Body of pancreas (tissue), 4 donors: ENCODE results near the gene PKNOX2. TPM values are rescaled to one million over a fixed set of nuclear protein-coding genes. Genes with fewer than 3 reads are reported as not detected.

Experiments used
- ATAC-seq: fragments of 150-250 bp; one replicate; pipeline ENCODE4 v1.9.1; 2016
- DNase-seq, 4 donors: peaks; one replicate each; pipeline ENCODE4 v3.0.0-alpha.2; 2019
- H3K27ac ChIP-seq, 4 donors: fragments of 200-600 bp; sonication (generic); 1 replicate in 3 of 4; 2 replicates in 1 of 4; pipeline versions ENCODE4 v1.5.1 to v1.6.1; 2016 to 2019; ENCODE audit warnings: mild to moderate bottlenecking in 1 of 4, mixed read lengths in 1 of 4, moderate library complexity in 1 of 4
- H3K27me3 ChIP-seq, 2 donors: fragments of 200-600 bp; sonication (generic); one replicate each; pipeline ENCODE4 v1.6.0; 2016; ENCODE audit warnings: mild to moderate bottlenecking in 1 of 2
- H3K36me3 ChIP-seq, 2 donors: fragments of 200-600 bp; sonication (generic); replicated peaks in 1 of 2; 2 replicates each; pipeline ENCODE4 v1.5.1; 2016; ENCODE audit warnings: low read depth in 2 of 2; ENCODE audit not compliant: insufficient read depth in 1 of 2
- H3K4me1 ChIP-seq: fragments of 200-600 bp; sonication (generic); one replicate; pipeline ENCODE4 v1.6.0; 2016
- H3K4me3 ChIP-seq, 2 donors: fragments of 200-600 bp; sonication (generic); 1 replicate in 1 of 2; 2 replicates in 1 of 2; pipeline ENCODE4 v1.5.1; 2016 to 2019
- H3K9me3 ChIP-seq, 3 donors: fragments of 200-600 bp; sonication (generic); 1 replicate in 2 of 3; 2 replicates in 1 of 3; pipeline ENCODE4 v1.5.1; 2016
- CTCF ChIP-seq, 7 experiments: fragments of 450-650 bp in 4 of 7; fragments of 200-600 bp in 3 of 7; sonication (generic) in 3 of 7; IDR thresholded peaks; one replicate each; pipeline ENCODE4 v1.5.1; 2016 to 2019; ENCODE audit warnings: antibody characterized with exemption in 7 of 7
- POLR2A ChIP-seq, 3 donors: fragments of 450-650 bp; IDR thresholded peaks; one replicate each; pipeline ENCODE4 v1.6.1; 2016; ENCODE audit warnings: antibody characterized with exemption in 3 of 3, mild to moderate bottlenecking in 2 of 3
- WGBS, 2 donors: methylation state at CpG; one replicate each; pipeline ENCODE4 v1.1.5; 2017; 5-methylcytosine and 5-hydroxymethylcytosine counted together
- intact Hi-C: fragments of 100-400 bp; cut with DNase I; formaldehyde crosslinking; loops from one replicate; pipeline ENCODE4 v1.15.1; 2023
- total RNA-seq, 2 donors: library from RNA; depleted of rRNA; stranded (reverse); fragments of >200 nt; gene quantifications; one replicate each; pipeline ENCODE4 v1.1.0, GENCODE V29; 2016

The PKNOX2 gene
- total RNA-seq, 2 donors from 2014 or later, result 4.2 to 4.9 TPM

DNA sequence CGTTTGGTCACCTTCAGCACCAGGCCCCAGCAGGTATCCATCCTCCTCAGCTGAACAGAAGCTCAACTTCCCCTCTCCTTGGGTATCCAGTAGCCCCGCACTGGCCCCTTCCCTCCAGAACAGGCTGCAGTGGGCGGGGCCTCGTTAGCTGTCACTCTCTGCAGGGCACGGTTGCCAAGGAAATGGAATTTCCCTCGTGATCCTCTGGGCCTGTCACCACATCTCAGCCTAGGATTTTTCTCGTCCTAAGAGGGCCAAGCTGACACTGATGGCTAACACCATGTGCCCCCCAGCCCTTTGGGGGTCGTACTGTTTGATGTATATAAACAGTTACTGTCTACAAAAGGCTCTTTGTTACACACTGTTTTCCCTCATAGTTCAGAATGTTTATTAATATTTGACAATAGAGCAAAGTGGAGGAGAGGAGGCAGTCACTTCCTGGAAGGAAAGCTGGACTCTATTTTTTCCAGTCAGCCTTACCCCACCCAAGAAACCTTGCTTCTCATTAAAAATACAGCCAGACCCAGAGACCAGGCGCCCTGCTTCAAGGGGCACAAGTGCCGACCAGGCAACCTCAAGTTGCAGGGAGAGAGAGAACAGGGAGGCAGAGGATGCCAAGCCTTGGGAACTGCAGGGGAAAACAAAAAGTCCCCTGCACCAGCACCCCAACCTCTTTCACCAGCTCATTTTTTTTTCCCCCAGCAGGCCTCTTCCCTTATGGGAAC, 287.0 kb downstream of the PKNOX2 start:
- H3K27ac ChIP-seq, result peak overlapping the region in 2 of 4 donors; percentile 41 to 43
- DNase-seq (peak; percentile 43 to 54 (median 54)), ATAC-seq (peak; percentile 78)
- 25 to 29% methylated on average over 7 to 10 of the region's 10 CpGs for WGBS, 2 donors
- H3K27me3 ChIP-seq, result no peaks in the 10 kb centered on the region
- intact Hi-C loops, result no loop called here
- H3K9me3 ChIP-seq, result no peaks in the 10 kb centered on the region
- no peaks in the 10 kb centered on the region for H3K36me3 ChIP-seq
- peaks cover 9% of the 10 kb centered on the region for H3K4me1 ChIP-seq
- TF ChIP-seq CTCF (IDR thresholded peaks at IDR 0.05) (no peak), POLR2A (IDR thresholded peaks at IDR 0.05) (no peak)
- H3K4me3 ChIP-seq, result no peak overlapping the region

DNA sequence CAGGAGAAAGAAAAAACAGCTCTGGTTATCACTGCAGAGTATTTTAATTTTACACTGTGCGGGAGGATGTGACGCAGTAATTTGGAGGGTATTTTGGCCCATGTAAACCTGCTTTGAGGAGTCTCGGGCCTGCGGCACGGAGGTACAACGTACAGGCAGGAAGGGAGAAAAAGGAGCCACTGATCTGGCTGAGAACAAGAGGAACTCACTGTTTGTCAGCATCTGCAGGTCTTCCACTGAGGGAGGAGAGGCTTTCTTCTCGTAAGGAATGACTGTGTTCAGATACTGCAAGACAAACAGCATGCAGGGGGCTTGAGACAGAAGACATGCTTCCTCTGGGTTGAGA, 287.5 kb downstream of the PKNOX2 start:
- intact Hi-C loops, result no loop called here
- Histone ChIP-seq H3K9me3 (no peaks in the 10 kb centered on the region), H3K36me3 (no peaks in the 10 kb centered on the region), H3K27me3 (no peaks in the 10 kb centered on the region), H3K27ac (peak overlapping the region in 2 of 4 donors; percentile 41 to 43), H3K4me3 (no peak overlapping the region), H3K4me1 (peaks cover 9% of the 10 kb centered on the region)
- ATAC-seq (no peak), DNase-seq (no peak)
- TF ChIP-seq POLR2A (IDR thresholded peaks at IDR 0.05) (no peak), CTCF (IDR thresholded peaks at IDR 0.05) (no peak)
- 93 to 96% methylated on average over 7 of the region's 7 CpGs for WGBS, 2 donors

GRCh38 chr11:125454047-125454446, 289.5 kb downstream of the PKNOX2 start:
- H3K36me3 ChIP-seq, result no peaks in the 10 kb centered on the region
- no peaks in the 10 kb centered on the region for H3K9me3 ChIP-seq
- TF ChIP-seq CTCF (IDR thresholded peaks at IDR 0.05) (no peak), POLR2A (IDR thresholded peaks at IDR 0.05) (no peak)
- H3K4me1 ChIP-seq, result peaks cover 13% of the 10 kb centered on the region
- no peak for ATAC-seq
- 86% methylated on average over 6 of the region's 6 CpGs for WGBS, 2 donors
- no peak overlapping the region for H3K4me3 ChIP-seq
- H3K27ac ChIP-seq, result no peak overlapping the region
- no peak for DNase-seq
- no peaks in the 10 kb centered on the region for H3K27me3 ChIP-seq
- intact Hi-C loops, result no loop called here

GRCh38 chr11:125455851-125456250, 291.3 kb downstream of the PKNOX2 start:
- no peak overlapping the region for H3K4me3 ChIP-seq
- H3K4me1 ChIP-seq, result peaks cover 13% of the 10 kb centered on the region
- H3K36me3 ChIP-seq, result no peaks in the 10 kb centered on the region
- TF ChIP-seq CTCF (IDR thresholded peaks at IDR 0.05) (no peak), POLR2A (IDR thresholded peaks at IDR 0.05) (no peak)
- WGBS, 2 donors, result 73 to 79% methylated on average over 13 of the region's 13 CpGs
- ATAC-seq (no peak), DNase-seq (no peak)
- no peaks in the 10 kb centered on the region for H3K27me3 ChIP-seq
- H3K9me3 ChIP-seq, result no peaks in the 10 kb centered on the region
- intact Hi-C loops, result no loop called here
- H3K27ac ChIP-seq, result no peak overlapping the region

- Histone ChIP-seq H3K36me3 (no peaks in the 10 kb centered on the region), H3K9me3 (no peaks in the 10 kb centered on the region), H3K4me3 (no peak overlapping the region), H3K4me1 (peaks cover 3% of the 10 kb centered on the region), H3K27me3 (no peaks in the 10 kb centered on the region), H3K27ac (no peak overlapping the region)
- TF ChIP-seq CTCF (IDR thresholded peaks at IDR 0.05) (no peak), POLR2A (IDR thresholded peaks at IDR 0.05) (no peak)
- 35 to 61% methylated on average over 12 of the region's 12 CpGs for WGBS, 2 donors
- ATAC-seq (no peak), DNase-seq (peak; percentile 13 to 36 (median 28))
- intact Hi-C loops, result no loop called here
Observed at GRCh38 chr11:125457814-125458343, 293.3 kb downstream of the PKNOX2 start.
